ENCODE measurements around the gene PCDH15. TPM values are rescaled to one million over a fixed set of nuclear protein-coding genes. Genes with fewer than 3 reads are reported as not detected.

The PCDH15 gene
- total and polyA plus RNA-seq, 9 of the 15 experiments (the other 6 are each of a cell fraction or from before 2014, with no cell fraction given): not detected

DNA sequence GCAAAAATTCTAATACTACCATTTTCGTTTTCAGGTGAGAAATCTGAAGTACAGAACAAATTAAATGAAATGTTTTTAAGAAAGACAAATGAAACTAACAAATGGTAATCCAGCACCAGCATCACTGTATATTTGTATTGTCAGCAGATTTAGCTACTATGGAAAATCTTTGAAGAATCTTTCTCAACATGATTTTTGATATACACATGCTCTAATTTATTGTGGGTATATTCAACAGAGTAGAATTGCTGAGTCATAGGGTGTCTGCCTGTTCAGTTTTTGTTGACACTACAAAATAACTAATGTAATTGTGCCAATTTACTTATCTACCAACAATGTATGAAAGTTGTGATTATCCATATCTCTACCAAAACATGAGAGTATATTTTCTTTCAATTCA, 437.6 kb downstream of the PCDH15 start (continued):
- TF ChIP-seq RREB1 (CRISPR knock-in tag; IDR thresholded peaks at IDR 0.05) (no peak), PBX2 (CRISPR knock-in tag; IDR thresholded peaks at IDR 0.05; ENCODE audit: low read depth) (no peak), PBX2 (tag; conservative IDR thresholded peaks at IDR 0.05; ENCODE audit: low read depth) (no peak)

Measured in K562 (cell line).